Thymus (tissue), 11 donors: Measurements from ENCODE around the gene RNF150. TPM values are rescaled to one million over a fixed set of nuclear protein-coding genes. Genes with fewer than 3 reads are reported as not detected.

Source experiments
- DNase-seq, 9 donors: peaks; one replicate each; pipeline ENCODE4 v3.0.0-alpha.2; 2013; ENCODE audit warnings: low spot score in 9 of 9, low read depth in 6 of 9, missing footprints in 1 of 9
- H3K27ac ChIP-seq, 2 donors: one replicate each; pipeline ENCODE4 v1.5.1; 2013; ENCODE audit warnings: control low read depth in 1 of 2, low read depth in 1 of 2, low read length in 1 of 2, mild to moderate bottlenecking in 1 of 2, moderate library complexity in 1 of 2
- H3K27me3 ChIP-seq, 2 donors: one replicate each; pipeline ENCODE4 v1.5.1; 2013; ENCODE audit warnings: low read length in 1 of 2; ENCODE audit not compliant: control insufficient read depth in 2 of 2, insufficient read depth in 1 of 2
- H3K36me3 ChIP-seq, 2 donors: one replicate each; pipeline ENCODE4 v1.5.1; 2013; ENCODE audit warnings: low read length in 1 of 2, mild to moderate bottlenecking in 1 of 2, moderate library complexity in 1 of 2; ENCODE audit not compliant: control insufficient read depth in 2 of 2, insufficient read depth in 2 of 2
- H3K4me1 ChIP-seq, 2 donors: one replicate each; pipeline ENCODE4 v1.5.1; 2013; ENCODE audit warnings: low read length in 2 of 2; ENCODE audit not compliant: control insufficient read depth in 2 of 2, insufficient read depth in 2 of 2
- H3K4me3 ChIP-seq, 2 donors: one replicate each; pipeline ENCODE4 v1.5.1; 2013; ENCODE audit warnings: low read length in 2 of 2, control low read depth in 1 of 2, mild to moderate bottlenecking in 1 of 2
- H3K9me3 ChIP-seq, 2 donors: one replicate each; pipeline ENCODE4 v1.5.1; 2013; ENCODE audit warnings: low read length in 1 of 2, mild to moderate bottlenecking in 1 of 2; ENCODE audit not compliant: control insufficient read depth in 2 of 2, insufficient read depth in 1 of 2
- WGBS: extraction: QIAGEN DNeasy Blood & Tissue Kit; methylation state at CpG from one replicate; pipeline ENCODE4 v1.1.7; 2013; 5-methylcytosine and 5-hydroxymethylcytosine counted together
- polyA plus RNA-seq: library from polyadenylated mRNA; stranded (reverse); fragments of 200-250 nt; gene quantifications from one replicate; pipeline ENCODE4 v1.2.3, GENCODE V29; 2013
- total RNA-seq: library from RNA; stranded (reverse); fragments of 120-200 nt; gene quantifications from one replicate; pipeline ENCODE4 v1.2.4, GENCODE V29; 2013
- donor health status: healthy.

Gene RNF150
- total and polyA plus RNA-seq, 2 donors: 1.4 to 2.9 TPM

DNA sequence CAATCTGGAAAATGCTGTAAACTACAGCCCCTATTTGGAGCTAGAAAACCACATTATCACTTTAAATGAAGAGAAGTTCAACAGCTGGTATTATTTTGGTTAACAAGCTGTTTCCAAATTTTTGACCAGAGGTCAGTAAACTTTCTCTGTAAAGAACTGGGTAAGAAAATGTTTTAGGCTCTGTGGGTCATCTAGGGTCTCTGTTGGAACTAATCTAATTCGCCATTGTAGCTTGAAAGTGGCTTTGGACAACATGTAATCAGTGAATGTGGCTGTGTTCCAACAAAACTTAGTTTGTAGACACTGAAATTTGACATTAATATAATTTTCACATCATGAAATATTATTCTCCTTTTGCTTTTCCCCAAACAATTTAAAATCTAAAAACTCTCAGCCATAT lies 25.8 kb upstream of the RNF150 start:
- H3K9me3 ChIP-seq: peaks cover 0 to 6% of the 10 kb centered on the region in 2 donors
- no peaks in the 10 kb centered on the region for H3K36me3 ChIP-seq
- 95% methylated on average over 1 of the region's 1 CpG for WGBS
- DNase-seq: no peak
- no peak overlapping the region for H3K4me3 ChIP-seq
- H3K27ac ChIP-seq: no peak overlapping the region
- H3K4me1 ChIP-seq: no peaks in the 10 kb centered on the region
- no peaks in the 10 kb centered on the region for H3K27me3 ChIP-seq

DNA sequence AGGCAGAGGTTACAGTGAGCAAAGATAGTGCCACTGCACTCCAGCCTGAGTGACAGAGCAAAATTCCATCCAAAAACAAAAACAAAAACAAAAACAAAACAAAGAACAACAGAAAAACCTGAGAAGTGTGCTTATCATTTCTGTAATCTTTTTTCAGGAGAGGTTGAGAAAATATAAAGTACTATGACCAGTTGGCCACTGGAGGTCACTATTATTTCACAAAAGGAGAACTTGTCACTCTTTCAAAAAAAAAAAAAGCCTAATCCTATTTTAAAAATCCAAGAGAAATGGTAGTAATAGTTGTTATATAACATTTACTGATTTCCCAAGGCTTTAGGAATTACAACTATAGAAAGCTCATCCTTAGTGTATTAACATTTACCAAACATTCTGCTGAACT lies 24.9 kb upstream of the RNF150 start:
- H3K4me1 ChIP-seq: no peaks in the 10 kb centered on the region
- peak in 1 of 9 donors; percentile 22 for DNase-seq
- H3K4me3 ChIP-seq: no peak overlapping the region
- no peaks in the 10 kb centered on the region for H3K36me3 ChIP-seq
- H3K27me3 ChIP-seq: no peaks in the 10 kb centered on the region
- H3K27ac ChIP-seq: no peak overlapping the region
- H3K9me3 ChIP-seq: peaks cover 0 to 6% of the 10 kb centered on the region in 2 donors

DNA sequence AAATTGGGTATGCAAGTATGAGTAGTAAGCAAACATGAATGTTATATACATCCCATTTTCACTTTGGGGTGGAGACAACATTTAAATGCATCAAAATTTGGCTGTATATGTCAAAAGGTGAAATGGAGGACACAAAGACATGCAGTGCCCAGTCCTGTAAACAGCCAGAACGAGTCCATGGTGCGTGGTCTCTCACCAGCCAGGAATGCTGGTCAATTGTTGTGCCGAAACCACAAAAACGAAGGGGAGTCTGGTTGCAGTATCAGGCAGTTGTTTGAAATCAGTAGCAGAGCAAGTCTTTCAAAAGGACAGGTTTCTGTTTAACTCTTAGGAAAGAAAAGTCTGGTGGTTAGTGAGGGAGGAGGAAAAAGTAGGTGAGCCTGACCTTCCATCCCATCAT lies 22.3 kb upstream of the RNF150 start:
- no peak for DNase-seq
- Histone ChIP-seq H3K4me3 (no peak overlapping the region), H3K27me3 (no peaks in the 10 kb centered on the region), H3K4me1 (no peaks in the 10 kb centered on the region), H3K36me3 (no peaks in the 10 kb centered on the region), H3K27ac (no peak overlapping the region), H3K9me3 (no peaks in the 10 kb centered on the region)
- WGBS: 92% methylated on average over 4 of the region's 4 CpGs

DNA sequence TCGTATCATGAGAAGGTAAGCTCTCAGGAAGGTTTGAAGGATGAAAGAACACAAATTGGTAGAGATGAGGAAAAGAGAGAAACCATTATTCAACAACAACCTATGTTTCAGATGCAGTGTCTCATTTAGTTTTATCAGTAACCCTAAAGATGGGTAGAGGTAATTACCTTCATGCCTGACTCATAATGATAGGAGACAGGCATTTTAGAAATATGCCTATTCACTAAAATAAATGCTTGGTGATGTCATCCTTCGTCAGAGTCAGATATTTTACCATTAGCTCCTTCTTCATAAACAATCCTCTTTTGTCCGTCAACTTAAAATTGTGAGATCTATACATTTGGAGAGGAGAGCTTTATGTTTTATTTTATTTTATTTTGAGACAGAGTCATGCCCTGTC lies 21.5 kb upstream of the RNF150 start:
- 97% methylated on average over 3 of the region's 3 CpGs for WGBS
- no peaks in the 10 kb centered on the region for H3K9me3 ChIP-seq
- no peak for DNase-seq
- no peaks in the 10 kb centered on the region for H3K36me3 ChIP-seq
- H3K27ac ChIP-seq: no peak overlapping the region
- H3K4me3 ChIP-seq: no peak overlapping the region
- no peaks in the 10 kb centered on the region for H3K4me1 ChIP-seq
- no peaks in the 10 kb centered on the region for H3K27me3 ChIP-seq

DNA sequence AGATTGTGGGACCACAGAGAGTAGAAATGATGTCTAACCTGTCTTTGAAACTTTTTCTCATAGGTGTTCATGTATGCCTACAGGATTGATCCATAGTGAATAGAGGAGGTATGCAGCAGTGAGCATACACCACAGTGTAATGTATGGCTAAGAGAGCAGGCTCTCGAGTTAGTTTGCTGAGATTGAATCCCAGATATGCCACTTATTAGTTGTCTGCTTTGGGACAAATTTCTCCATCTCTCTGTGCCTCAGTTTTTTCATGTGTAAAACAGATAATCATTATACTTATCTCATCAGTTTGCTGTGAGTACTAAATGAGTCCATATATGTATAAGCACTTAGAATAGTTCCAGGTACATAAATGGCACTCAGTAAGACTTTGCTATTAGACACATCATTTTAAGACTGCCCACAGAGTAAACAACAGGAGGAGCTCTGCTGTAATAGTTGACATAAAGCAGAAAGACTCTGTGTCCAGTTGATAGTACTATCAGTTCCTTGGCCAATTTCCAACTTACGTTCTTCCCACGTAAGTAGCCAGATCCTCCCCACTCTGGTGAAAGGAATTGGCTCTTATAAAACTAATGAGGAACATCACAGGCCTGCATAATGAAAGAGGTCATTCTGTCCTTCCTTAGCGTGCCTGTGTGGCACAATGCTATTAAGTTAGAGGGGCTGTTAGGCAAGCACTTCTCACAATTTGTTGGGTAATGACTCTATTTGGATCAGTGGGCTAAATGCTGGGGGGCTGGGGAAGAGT lies 20.7 kb upstream of the RNF150 start:
- no peaks in the 10 kb centered on the region for H3K36me3 ChIP-seq
- H3K4me3 ChIP-seq: no peak overlapping the region
- no peaks in the 10 kb centered on the region for H3K9me3 ChIP-seq
- H3K27ac ChIP-seq: no peak overlapping the region
- no peaks in the 10 kb centered on the region for H3K4me1 ChIP-seq
- DNase-seq: no peak
- H3K27me3 ChIP-seq: no peaks in the 10 kb centered on the region
- 95% methylated on average over 4 of the region's 4 CpGs for WGBS

DNA sequence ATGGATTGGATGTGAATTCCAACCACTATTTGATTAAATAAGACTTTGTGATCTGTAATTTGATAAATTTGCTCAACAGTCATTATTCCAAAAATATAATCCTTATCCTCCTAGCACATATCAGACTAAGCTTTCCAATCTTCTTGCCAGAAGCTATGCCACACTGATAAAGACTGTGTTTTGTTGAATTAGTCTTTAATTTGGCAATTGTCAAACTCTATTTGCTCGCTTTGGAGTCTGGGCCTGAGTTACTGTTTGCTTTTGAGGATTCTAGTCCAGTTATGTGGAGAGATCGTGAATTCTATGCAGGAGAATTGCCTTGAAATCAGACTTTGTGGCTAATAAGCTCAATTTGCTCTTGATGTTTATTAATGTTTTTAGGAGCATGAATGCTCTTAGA lies 10.9 kb upstream of the RNF150 start:
- Histone ChIP-seq H3K4me1 (no peaks in the 10 kb centered on the region), H3K36me3 (no peaks in the 10 kb centered on the region), H3K27me3 (no peaks in the 10 kb centered on the region), H3K9me3 (no peaks in the 10 kb centered on the region), H3K4me3 (no peak overlapping the region), H3K27ac (no peak overlapping the region)
- 96% methylated on average over 2 of the region's 2 CpGs for WGBS
- DNase-seq: no peak

DNA sequence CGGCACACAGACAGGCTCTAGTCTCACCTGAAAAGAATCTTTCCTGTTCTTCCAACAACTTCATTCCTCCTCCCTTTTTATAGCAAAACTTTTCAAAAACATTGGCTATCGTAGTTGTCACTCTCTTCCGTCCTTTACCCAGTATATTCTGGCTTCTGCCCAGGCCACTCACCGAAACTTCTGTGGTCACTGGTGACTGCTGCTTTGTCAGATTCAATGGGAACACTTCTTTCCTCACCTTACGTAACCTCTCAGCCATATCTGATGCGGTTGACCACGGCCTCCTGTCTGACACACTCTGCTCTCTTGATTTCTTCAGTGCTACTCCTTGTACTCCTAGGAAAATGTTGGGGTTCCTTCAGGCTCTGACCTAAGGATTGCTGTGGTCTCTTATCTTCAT lies 9.2 kb upstream of the RNF150 start:
- H3K36me3 ChIP-seq: no peaks in the 10 kb centered on the region
- H3K27me3 ChIP-seq: no peaks in the 10 kb centered on the region
- H3K4me3 ChIP-seq: no peak overlapping the region
- DNase-seq: no peak
- WGBS: 61% methylated on average over 7 of the region's 7 CpGs
- no peaks in the 10 kb centered on the region for H3K4me1 ChIP-seq
- H3K27ac ChIP-seq: no peak overlapping the region
- no peaks in the 10 kb centered on the region for H3K9me3 ChIP-seq

DNA sequence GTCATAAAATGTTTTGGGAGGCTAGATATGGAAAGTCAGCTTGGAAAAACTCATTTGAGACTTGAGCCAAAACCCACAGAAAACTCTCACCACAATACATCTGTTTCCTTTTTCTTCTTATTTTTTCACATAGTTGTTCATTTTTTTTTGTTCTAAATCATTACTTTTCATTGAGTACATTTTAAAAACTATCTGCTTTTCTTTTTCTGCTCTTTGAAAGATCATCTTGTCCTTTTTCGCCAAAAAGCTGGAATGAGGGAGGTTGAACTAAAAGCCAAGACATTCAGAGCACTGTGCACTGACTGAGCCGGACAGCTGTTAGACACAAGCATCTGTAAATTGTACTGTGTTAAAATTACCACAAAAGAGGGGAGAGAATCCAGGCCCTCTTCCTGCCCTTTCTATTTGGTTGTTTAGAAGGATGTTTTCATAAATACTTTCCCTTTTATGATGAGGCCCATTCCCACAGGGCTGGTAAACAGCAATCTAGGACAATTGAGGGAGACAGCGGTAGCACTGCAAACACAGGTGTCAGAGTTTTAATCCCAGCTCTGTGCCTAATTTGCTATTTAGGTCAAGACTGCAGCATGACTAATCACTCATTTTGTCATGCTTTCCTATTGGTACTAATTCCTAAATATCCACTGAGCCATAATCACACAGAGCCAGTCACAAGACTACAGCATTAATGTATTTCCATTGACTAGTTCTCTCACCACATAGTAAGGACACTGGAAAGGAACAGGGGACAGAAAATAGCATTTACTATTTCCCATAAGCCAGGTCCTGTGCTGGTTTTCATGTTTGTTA lies 7.3 kb upstream of the RNF150 start:
- no peak overlapping the region for H3K27ac ChIP-seq
- no peaks in the 10 kb centered on the region for H3K27me3 ChIP-seq
- no peaks in the 10 kb centered on the region for H3K9me3 ChIP-seq
- no peak for DNase-seq
- no peaks in the 10 kb centered on the region for H3K4me1 ChIP-seq
- H3K4me3 ChIP-seq: no peak overlapping the region
- H3K36me3 ChIP-seq: no peaks in the 10 kb centered on the region
- 82% methylated on average over 3 of the region's 3 CpGs for WGBS
